Measurements from ENCODE around the gene ROR1.

Gene ROR1
- total RNA-seq: 0 to 2.0 (median 0) reads per million in 4 experiments

GRCh38 chr1:63773815-63774616 lies at the start of gene ROR1:
Gene ROR1, plus strand, starts transcription at chr1:63774017.
- no peak for DNase-seq

DNA sequence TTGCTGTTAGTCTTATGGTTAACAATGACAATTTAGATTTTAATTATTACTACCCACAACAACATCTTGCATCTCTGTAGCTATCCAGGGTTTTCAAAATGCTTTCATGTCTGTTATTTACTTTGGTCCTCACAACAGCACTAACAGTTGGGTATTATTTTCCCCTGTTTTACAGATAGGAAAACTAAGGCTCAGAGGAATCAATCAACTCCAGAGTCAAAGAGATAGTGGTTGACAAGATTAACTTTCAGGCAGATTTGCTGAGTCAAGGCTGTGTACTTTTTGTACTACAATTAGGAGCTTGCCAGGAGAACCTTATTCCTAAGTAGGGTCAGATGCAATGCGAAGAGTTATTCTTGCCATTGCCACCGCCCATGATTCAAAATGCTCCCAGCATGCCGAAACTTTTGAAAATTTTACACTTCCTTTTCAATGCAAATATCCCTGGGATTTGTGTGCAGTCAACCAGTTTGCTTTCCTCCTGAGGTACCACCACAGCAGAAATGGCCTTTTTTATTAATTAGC lies 49.4 kb upstream of the ROR1 start:
- DNase-seq: no peak

GRCh38 chr1:63728611-63729226 lies 45.1 kb upstream of the ROR1 start:
- no peak for DNase-seq

- no peak for DNase-seq
Observed at GRCh38 chr1:63729227-63729620, 44.6 kb upstream of the ROR1 start.

- no peak for DNase-seq
Observed at GRCh38 chr1:63730211-63730610, 43.6 kb upstream of the ROR1 start.

GRCh38 chr1:63731117-63732043 lies 42.4 kb upstream of the ROR1 start:
- DNase-seq: no peak

DNA sequence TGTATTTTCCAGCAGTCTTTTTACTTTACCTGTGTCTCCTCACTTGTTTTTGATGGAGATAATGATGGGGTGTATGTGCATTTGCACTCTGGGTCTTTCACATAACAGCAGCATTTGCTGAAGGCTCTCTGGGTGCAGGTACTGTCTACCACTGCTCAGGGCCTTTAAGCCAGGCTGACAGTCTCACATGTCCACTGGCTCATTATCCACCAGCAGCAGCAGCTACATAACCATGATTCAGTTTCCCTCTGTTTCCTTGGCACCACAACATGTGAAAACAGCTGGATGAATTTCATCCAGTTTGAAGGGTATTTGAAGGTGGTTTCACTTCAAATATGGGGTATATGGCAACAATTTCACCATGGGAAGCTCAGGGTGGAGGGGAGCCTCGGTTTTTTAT lies 41.2 kb upstream of the ROR1 start:
- no peak for DNase-seq

DNA sequence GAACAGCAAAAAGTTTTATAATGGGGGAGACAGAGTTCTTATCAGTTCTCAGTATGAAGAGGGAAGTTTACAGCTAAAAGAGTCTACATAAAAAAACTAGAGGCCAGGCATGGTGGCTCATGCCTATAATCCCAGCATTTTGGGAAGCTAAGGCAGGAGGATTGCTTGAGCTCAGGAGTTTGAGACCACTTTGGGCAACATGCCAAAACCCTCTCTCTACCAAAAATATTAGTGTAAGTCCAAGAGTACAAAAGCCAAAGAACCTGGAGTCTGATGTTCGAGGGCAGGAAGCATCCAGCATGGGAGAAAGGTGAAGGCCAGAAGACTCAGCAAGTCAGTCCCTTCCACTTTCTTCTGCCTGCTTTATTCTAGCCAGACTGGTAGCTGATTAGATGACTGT lies 35.0 kb upstream of the ROR1 start:
- DNase-seq: no peak

GRCh38 chr1:63739452-63739851 lies 34.4 kb upstream of the ROR1 start:
- no peak for DNase-seq

- DNase-seq: no peak
Observed at GRCh38 chr1:63740432-63740831, 33.4 kb upstream of the ROR1 start.

- no peak for DNase-seq
Observed at GRCh38 chr1:63742526-63742925, 31.3 kb upstream of the ROR1 start.

DNA sequence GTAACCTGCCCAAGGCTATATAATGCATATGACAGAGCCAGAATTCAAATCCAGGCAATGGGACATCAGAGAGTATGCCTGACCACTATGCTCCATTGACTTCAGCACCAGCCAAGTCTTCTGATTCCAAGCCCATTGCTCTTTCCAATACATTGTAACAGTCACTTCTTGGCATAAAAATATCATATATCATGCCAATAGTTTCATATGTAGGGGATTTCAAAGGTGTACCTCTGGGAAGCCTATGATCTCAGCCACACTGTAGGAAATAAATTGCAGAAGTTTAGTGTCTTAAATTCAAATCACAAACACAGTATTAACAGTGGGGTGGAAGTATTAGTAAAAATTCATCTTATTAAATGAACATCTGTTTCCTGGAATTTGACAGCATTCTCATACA lies 30.0 kb upstream of the ROR1 start:
- no peak for DNase-seq

GRCh38 chr1:63746129-63746864 lies 27.5 kb upstream of the ROR1 start:
- DNase-seq: no peak

DNA sequence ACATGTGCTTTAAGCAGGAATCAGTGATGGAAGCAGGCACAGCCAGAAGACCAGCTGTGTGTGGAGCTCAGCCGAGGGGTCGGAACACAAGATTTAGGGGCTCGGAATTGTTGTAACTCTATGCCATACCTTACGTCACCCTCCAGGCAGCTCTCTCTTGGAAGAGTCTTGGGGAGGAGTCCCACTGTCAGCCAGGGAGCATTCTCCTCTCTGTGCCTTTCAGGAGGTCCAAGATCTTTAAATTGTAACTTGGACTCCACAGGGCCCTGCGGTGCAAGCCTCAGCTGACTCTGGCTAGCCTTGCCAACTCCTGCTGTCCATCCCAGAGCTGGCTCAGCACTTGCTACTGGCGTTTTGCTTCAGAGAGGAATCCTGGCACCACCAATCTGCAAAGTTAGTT lies 26.4 kb upstream of the ROR1 start:
- DNase-seq: no peak

- DNase-seq: no peak
Observed at GRCh38 chr1:63748046-63748580, 25.7 kb upstream of the ROR1 start.

DNA sequence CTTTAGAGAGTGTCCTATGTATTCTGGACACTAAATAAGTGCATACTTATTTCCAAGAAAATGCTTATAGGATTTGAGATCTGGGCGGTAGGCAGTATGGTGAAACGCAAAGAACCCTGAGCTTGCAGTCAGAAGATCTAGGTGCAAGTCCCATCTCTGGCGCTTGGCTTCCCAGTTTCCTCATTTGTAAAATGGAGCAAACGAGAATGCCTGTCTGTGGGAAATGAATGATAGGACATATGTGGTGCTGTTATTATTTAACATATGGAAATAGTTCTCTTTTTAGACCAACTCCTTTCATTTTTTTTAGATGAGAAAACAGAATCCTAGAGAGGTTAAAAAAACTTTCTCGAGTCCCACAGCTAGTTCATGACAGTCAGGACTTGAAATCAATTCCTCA lies 25.2 kb upstream of the ROR1 start:
- DNase-seq: no peak

GRCh38 chr1:63750721-63751120 lies 23.1 kb upstream of the ROR1 start:
- DNase-seq: no peak

GRCh38 chr1:63752176-63752575 lies 21.6 kb upstream of the ROR1 start:
- no peak for DNase-seq

DNA sequence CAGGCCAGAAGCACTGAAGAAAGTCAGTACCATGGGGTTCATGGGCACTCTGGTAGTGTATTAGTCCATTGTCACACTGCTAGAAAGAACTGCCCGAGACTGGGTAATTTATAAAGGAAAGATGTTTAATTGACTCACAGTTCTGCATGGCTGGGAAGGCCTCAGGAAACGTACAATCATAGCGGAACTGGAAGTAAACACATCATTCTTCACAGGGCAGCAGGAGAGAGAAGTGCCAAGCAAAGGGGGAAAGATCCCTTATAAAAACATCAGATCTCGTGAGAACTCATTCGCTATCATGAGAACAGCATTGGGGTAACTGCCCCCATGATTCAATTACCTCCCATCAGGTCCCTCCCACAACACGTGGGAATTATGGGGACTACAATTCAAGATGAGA lies 20.2 kb upstream of the ROR1 start:
- DNase-seq: no peak

DNA sequence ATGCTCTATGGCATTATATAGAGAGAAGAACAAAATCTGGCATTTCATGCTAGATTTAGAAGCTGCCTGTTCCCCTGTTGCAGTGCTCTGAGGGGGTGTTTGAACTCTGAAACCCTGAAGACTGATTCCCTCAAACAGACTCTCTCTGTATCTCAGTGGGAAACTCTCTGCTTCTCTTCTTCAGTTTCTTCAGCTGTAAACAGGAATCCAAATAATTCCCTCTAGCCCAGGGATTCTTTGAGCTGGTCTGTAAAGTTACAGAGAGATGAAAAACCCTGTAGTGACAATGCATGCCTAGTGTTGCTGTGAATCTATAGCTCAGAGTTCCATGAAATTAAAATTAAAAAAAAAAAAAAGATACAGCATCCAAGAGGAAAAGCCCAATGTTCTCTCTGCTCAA lies 17.0 kb upstream of the ROR1 start:
- DNase-seq: no peak

GRCh38 chr1:63757334-63757733 lies 16.5 kb upstream of the ROR1 start:
- DNase-seq: no peak

DNA sequence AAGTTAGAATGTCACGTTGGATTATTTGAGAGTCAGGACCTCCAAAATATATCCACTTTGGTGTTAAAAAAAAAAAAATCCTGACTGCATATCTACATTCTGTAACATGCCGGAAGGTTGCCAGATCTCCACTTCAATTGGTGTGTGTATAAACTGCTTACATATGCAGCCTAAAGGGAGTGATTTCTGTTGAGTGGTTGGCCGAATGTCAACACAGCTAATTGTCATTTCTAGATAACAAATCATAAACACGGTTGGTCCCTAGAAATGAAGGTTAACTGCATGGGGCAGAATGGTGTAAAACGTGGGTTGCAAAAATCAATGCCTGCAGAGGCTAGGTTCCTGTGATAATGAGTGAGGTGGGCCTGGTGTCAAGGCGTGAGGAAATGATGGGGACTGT lies 15.0 kb upstream of the ROR1 start:
- no peak for DNase-seq

Measured in effector CD8-positive, alpha-beta T cell (primary cell).